Endothelial cell of umbilical vein (primary cell): Measurements from ENCODE around the gene RYR2. TPM values are rescaled to one million over a fixed set of nuclear protein-coding genes. Genes with fewer than 3 reads are reported as not detected.

Experiments
- BruUV-seq: library from RNA; stranded (reverse); fragments of 400-500 nt; replicated peaks from 2 replicates; lab custom pipeline; 2021; lab: Mats Ljungman, UMichigan
- CTCF ChIA-PET: fragments of 300-600, 350-600 bp; sonication (Branson Sonifier 250); formaldehyde crosslinking; loops from one replicate; lab custom pipeline; 2021; ENCODE audit warnings: antibody characterized with exemption, inconsistent platforms; lab: Charles Lee
- POLR2A ChIA-PET: fragments of 300-600, 350-600 bp; sonication (Branson Sonifier 250); formaldehyde crosslinking; loops from one replicate; lab custom pipeline; 2021; ENCODE audit warnings: antibody characterized with exemption, inconsistent platforms; lab: Charles Lee
- DNase-seq: peaks from one replicate; pipeline ENCODE4 v3.0.0-alpha.2; 2011; ENCODE audit warnings: low read depth, low spot score
- FAIRE-seq: peaks from 2 replicates; lab custom pipeline; 2011; peaks lifted over from hg19 to GRCh38; lab: Jason Lieb, UNC
- H2AFZ ChIP-seq: 2 replicates; pipeline ENCODE4 v1.6.0; 2012; ENCODE audit warnings: low read depth, low read length, control low read depth, inconsistent platforms
- H3K27ac ChIP-seq: 2 replicates; pipeline ENCODE4 v1.5.1; 2011; ENCODE audit warnings: low read depth, mild to moderate bottlenecking, control low read depth, low read length, moderate library complexity; ENCODE audit not compliant: insufficient read depth
- H3K27me3 ChIP-seq, 2 experiments: 2 replicates each; pipeline versions ENCODE4 v1.6.0 to v1.6.1; 2011; ENCODE audit warnings: low read length in 2 of 2, mixed read lengths in 1 of 2; ENCODE audit not compliant: control insufficient read depth in 2 of 2, insufficient read depth in 2 of 2
- H3K36me3 ChIP-seq, 2 experiments: 2 replicates in 1 of 2; 3 replicates in 1 of 2; pipeline ENCODE4 v1.5.1; 2011; ENCODE audit warnings: low read length in 2 of 2, mild to moderate bottlenecking in 1 of 2, moderate library complexity in 1 of 2; ENCODE audit not compliant: control insufficient read depth in 2 of 2, insufficient read depth in 2 of 2; ENCODE audit errors: extremely low read depth in 1 of 2
- H3K4me1 ChIP-seq: 3 replicates; pipeline ENCODE4 v1.5.1; 2011; ENCODE audit warnings: mild to moderate bottlenecking, low read length; ENCODE audit not compliant: control insufficient read depth, insufficient read depth; ENCODE audit errors: extremely low read depth
- H3K4me2 ChIP-seq: 2 replicates; pipeline ENCODE4 v1.6.1; 2011; ENCODE audit warnings: low read length, control low read depth, mixed read lengths; ENCODE audit not compliant: insufficient read depth
- H3K4me3 ChIP-seq, 3 experiments: fragments of 200-600 bp in 1 of 3; sonication (generic), shearing (Covaris generic) in 1 of 3; replicated peaks in 1 of 3; 2 replicates each; pipeline ENCODE4 v1.5.1; 2011 to 2016; ENCODE audit warnings: control low read depth in 3 of 3, low read length in 3 of 3, mild to moderate bottlenecking in 2 of 3, inconsistent platforms in 1 of 3, low read depth in 1 of 3, moderate library complexity in 1 of 3; ENCODE audit not compliant: insufficient read depth in 1 of 3
- H3K79me2 ChIP-seq: 2 replicates; pipeline ENCODE4 v1.6.0; 2012; ENCODE audit warnings: low read length, inconsistent platforms; ENCODE audit not compliant: control insufficient read depth, insufficient read depth
- H3K9ac ChIP-seq: replicated peaks from 2 replicates; pipeline ENCODE3; 2011; ENCODE audit warnings: low read length, control low read depth; ENCODE audit not compliant: insufficient read depth; ENCODE audit errors: extremely low read depth
- H3K9me1 ChIP-seq: replicated peaks from 3 replicates; pipeline ENCODE4 v1.6.0; 2011; ENCODE audit warnings: mild to moderate bottlenecking, low read length; ENCODE audit not compliant: control insufficient read depth, insufficient read depth; ENCODE audit errors: extremely low read depth
- H3K9me3 ChIP-seq: replicated peaks from 2 replicates; pipeline ENCODE4 v1.5.1; 2012; ENCODE audit warnings: low read length, inconsistent platforms; ENCODE audit not compliant: control insufficient read depth, insufficient read depth
- H4K20me1 ChIP-seq: replicated peaks from 2 replicates; pipeline ENCODE3; 2011; ENCODE audit warnings: mild to moderate bottlenecking, low read length; ENCODE audit not compliant: control insufficient read depth, insufficient read depth; ENCODE audit errors: extremely low read depth
- CTCF ChIP-seq, 2 donors: IDR thresholded peaks; 1 replicate in 1 of 2; 2 replicates in 1 of 2; pipeline ENCODE4 v1.5.1; 2011; ENCODE audit warnings: low read length in 2 of 2, mild to moderate bottlenecking in 2 of 2, moderate library complexity in 2 of 2, control low read depth in 1 of 2, inconsistent platforms in 1 of 2, low read depth in 1 of 2; ENCODE audit not compliant: insufficient read depth in 1 of 2; ENCODE audit errors: extremely low read depth in 1 of 2
- EZH2 ChIP-seq: IDR thresholded peaks from 2 replicates; pipeline ENCODE4 v1.6.1; 2012; ENCODE audit warnings: borderline replicate concordance, low read depth, mild to moderate bottlenecking, moderate library complexity, low read length, inconsistent platforms; ENCODE audit not compliant: severe bottlenecking
- FOS ChIP-seq: IDR thresholded peaks from 2 replicates; pipeline ENCODE4 v1.6.1; 2011; ENCODE audit warnings: mild to moderate bottlenecking, low read length, moderate library complexity, borderline replicate concordance; ENCODE audit not compliant: insufficient read depth
- GATA2 ChIP-seq: IDR thresholded peaks from 2 replicates; pipeline ENCODE4 v1.7.0; 2011; ENCODE audit warnings: low read depth, mild to moderate bottlenecking, moderate library complexity, mixed read lengths, low read length; ENCODE audit not compliant: insufficient read length, insufficient read depth
- JUN ChIP-seq: IDR thresholded peaks from 2 replicates; pipeline ENCODE4 v1.6.1; 2011; ENCODE audit warnings: borderline replicate concordance, low read depth; ENCODE audit not compliant: insufficient read length, insufficient read depth
- MAX ChIP-seq: IDR thresholded peaks from 2 replicates; pipeline ENCODE4 v1.6.1; 2011; ENCODE audit not compliant: insufficient read depth, insufficient read length
- MYC ChIP-seq: IDR thresholded peaks from one replicate; pipeline ENCODE4 v1.6.1; 2011; ENCODE audit warnings: mild to moderate bottlenecking, low read depth, low read length
- POLR2A ChIP-seq: IDR thresholded peaks from 2 replicates; pipeline ENCODE4 v1.6.1; 2012; ENCODE audit warnings: low read depth, mild to moderate bottlenecking, control low read depth, low read length
- POLR2AphosphoS5 ChIP-seq: IDR thresholded peaks from 2 replicates; pipeline ENCODE4 v1.6.1; 2012; ENCODE audit warnings: low read depth, mild to moderate bottlenecking, control low read depth, low read length, moderate library complexity; ENCODE audit not compliant: insufficient read depth
- dilution Hi-C: fragments of 300-500 bp; cut with MboI; formaldehyde crosslinking; loops from one replicate; pipeline ENCODE4 v1.15.0; 2019; ENCODE audit warnings: low sequenced_read_pairs; ENCODE audit not compliant: extremely low pct_ligation_motif_present
- intact Hi-C: fragments of 100-400 bp; cut with micrococcal nuclease; formaldehyde crosslinking; loops from one replicate; pipeline ENCODE4 v1.10.0; 2022
- polyA plus RNA-seq, 4 experiments: library from polyadenylated mRNA; depleted of rRNA in 3 of 4; stranded (reverse) in 3 of 4; unstranded in 1 of 4; fragments of >200 nt; gene quantifications; 2 replicates each; pipeline versions ENCODE4 v1.2.1 to v1.2.3, GENCODE V29; 2011 to 2012; ENCODE audit warnings: missing spikeins in 1 of 4
- total RNA-seq: library from RNA; stranded (reverse); gene quantifications from 2 replicates; pipeline ENCODE4 v1.2.3, GENCODE V29; 2021

The RYR2 gene
- total and polyA plus RNA-seq, 2 donors (not counting 3 experiments of a cell fraction or from before 2014, with no cell fraction given): not detected

DNA sequence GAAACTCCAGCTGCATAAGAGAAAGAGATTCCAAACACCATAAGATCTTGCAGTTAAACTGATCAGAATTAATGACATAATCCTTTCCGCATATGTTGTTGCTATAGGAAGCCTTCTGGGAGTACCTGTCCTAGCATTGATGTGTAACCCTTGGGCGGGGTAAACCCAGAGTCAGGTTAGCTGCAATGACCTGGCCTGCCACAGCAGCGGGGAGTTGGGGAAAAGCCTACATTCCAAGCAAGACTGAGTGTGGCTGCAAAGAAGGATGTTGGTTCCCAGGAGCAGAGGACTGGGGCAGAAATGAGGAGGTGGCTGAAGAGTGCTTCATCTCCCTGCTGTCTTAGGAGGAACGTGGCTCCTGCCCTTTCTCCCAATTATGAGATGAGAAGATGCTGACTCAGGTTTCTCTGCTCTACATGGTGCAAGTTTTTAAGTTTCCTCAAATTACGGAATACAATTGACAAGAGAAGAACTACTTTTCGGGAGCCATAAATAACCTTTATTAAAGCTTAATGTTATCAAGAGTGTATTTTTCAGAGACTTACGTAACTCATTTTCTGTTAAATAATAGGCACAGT lies 142.1 kb downstream of the RYR2 start:
- H4K20me1 ChIP-seq: no peaks in the 10 kb centered on the region
- no peak overlapping the region for H3K9ac ChIP-seq
- CTCF ChIA-PET: no interaction called here
- POLR2A ChIA-PET: no interaction called here
- TF ChIP-seq POLR2AphosphoS5 (no peak), GATA2 (no peak), JUN (no peak), POLR2A (no peak), FOS (no peak), MAX (no peak), MYC (no peak), EZH2 (no peak), CTCF (IDR thresholded peaks at IDR 0.05; ENCODE audit: extremely low read depth in 1 of 2, insufficient read depth in 1 of 2, low read depth in 1 of 2, low read length in 2 of 2) (no peak)
- H3K4me2 ChIP-seq: no peak overlapping the region
- no peaks in the 10 kb centered on the region for H3K9me1 ChIP-seq
- H2AFZ ChIP-seq: no peak overlapping the region
- no peak for DNase-seq
- no peaks in the 10 kb centered on the region for H3K79me2 ChIP-seq
- H3K27ac ChIP-seq: no peak overlapping the region
- H3K36me3 ChIP-seq: no peaks in the 10 kb centered on the region
- dilution Hi-C loops (no loop called here), intact Hi-C loops (no loop called here)
- BruUV-seq: no TSS peak
- no peak for FAIRE-seq
- H3K4me3 ChIP-seq: no peak overlapping the region
- no peaks in the 10 kb centered on the region for H3K9me3 ChIP-seq
- H3K4me1 ChIP-seq: no peaks in the 10 kb centered on the region
- H3K27me3 ChIP-seq: no peaks in the 10 kb centered on the region
